ENCODE results near the gene MAST4.

GRCh38 chr5:66889056-66889455, 292.9 kb downstream of the MAST4 start:
- TF ChIP-seq, protein P1, sequence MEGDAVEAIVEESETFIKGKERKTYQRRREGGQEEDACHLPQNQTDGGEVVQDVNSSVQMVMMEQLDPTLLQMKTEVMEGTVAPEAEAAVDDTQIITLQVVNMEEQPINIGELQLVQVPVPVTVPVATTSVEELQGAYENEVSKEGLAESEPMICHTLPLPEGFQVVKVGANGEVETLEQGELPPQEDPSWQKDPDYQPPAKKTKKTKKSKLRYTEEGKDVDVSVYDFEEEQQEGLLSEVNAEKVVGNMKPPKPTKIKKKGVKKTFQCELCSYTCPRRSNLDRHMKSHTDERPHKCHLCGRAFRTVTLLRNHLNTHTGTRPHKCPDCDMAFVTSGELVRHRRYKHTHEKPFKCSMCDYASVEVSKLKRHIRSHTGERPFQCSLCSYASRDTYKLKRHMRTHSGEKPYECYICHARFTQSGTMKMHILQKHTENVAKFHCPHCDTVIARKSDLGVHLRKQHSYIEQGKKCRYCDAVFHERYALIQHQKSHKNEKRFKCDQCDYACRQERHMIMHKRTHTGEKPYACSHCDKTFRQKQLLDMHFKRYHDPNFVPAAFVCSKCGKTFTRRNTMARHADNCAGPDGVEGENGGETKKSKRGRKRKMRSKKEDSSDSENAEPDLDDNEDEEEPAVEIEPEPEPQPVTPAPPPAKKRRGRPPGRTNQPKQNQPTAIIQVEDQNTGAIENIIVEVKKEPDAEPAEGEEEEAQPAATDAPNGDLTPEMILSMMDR (IDR thresholded peaks at IDR 0.05) = no peak
- no peak for TF ChIP-seq EZH2 (IDR thresholded peaks at IDR 0.05)

Measured in neural progenitor cell (in vitro differentiated cells).